SH-SY5Y (cell line): ENCODE measurements around the gene TBC1D14.

Source experiments
- GATA2 ChIP-seq: IDR thresholded peaks from 2 replicates; pipeline ENCODE4 v1.6.1; 2011; ENCODE audit warnings: mild to moderate bottlenecking, low read depth, low read length
- GATA3 ChIP-seq: IDR thresholded peaks from 2 replicates; pipeline ENCODE4 v1.6.1; 2011; ENCODE audit warnings: low read depth, mild to moderate bottlenecking, low read length, moderate library complexity

- no peak for TF ChIP-seq GATA2
- TF ChIP-seq GATA3: no peak
Measured at GRCh38 chr4:7016086-7016485, 106.5 kb downstream of the TBC1D14 start.
